ENCODE data around the gene CFB. TPM values are rescaled to one million over a fixed set of nuclear protein-coding genes. Genes with fewer than 3 reads are reported as not detected.

The CFB gene
- total and polyA plus RNA-seq, 4 donors, result 2,016 to 3,272 (median 3,140) TPM

DNA sequence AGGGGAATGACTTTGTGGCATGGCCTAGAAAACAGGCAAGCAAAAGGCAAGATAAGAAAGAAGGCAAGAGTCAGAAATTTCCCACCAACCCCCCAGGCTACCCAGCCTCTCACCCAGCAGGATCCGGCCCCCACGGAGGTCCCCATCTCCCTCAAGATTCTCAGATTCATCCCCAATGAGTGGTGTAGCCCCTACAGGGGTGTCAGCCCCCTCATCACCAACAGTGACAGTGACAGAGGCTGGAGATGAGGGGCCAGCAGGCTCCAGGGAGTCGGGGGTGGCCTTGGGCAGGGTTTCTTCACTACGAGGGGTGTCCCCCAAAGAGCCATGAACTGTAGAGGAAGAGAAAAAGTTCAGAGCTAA lies 49.4 kb upstream of the CFB start:
- no peak overlapping the region for H3K9ac ChIP-seq (ENCODE audit: low read depth in 1 of 2, low read length in 2 of 2)
- TF ChIP-seq MAX (IDR thresholded peaks at IDR 0.05), result no peak
- TF ChIP-seq HNF4G (IDR thresholded peaks at IDR 0.05), result no peak
- TF ChIP-seq REST (IDR thresholded peaks at IDR 0.05), result no peak
- no peak for TF ChIP-seq ZBTB33 (IDR thresholded peaks at IDR 0.05)
- TF ChIP-seq ATF3 (IDR thresholded peaks at IDR 0.05), result no peak
- TF ChIP-seq HNF4A (conservative IDR thresholded peaks at IDR 0.05), result no peak
- no peak for TF ChIP-seq YY1 (IDR thresholded peaks at IDR 0.05)
- TF ChIP-seq RAD21 (IDR thresholded peaks at IDR 0.05), result no peak
- TF ChIP-seq SP1 (IDR thresholded peaks at IDR 0.05), result no peak
- TF ChIP-seq FOXA2 (IDR thresholded peaks at IDR 0.05), result no peak
- TF ChIP-seq JUND (IDR thresholded peaks at IDR 0.05), result no peak
- no peak for TF ChIP-seq CTCF (IDR thresholded peaks at IDR 0.05; ENCODE audit: low read depth, low read length, missing input control)
- TF ChIP-seq GABPA (IDR thresholded peaks at IDR 0.05 in 1 of 2, conservative IDR thresholded peaks at IDR 0.05 in 1 of 2), result no peak
- peak overlapping the region; percentile 36 to 54 for H3K27ac ChIP-seq (ENCODE audit: low read depth in 1 of 2, low read length in 2 of 2)
- no peaks in the 10 kb centered on the region for H3K27me3 ChIP-seq (ENCODE audit: control insufficient read depth in 4 of 4, insufficient read depth in 4 of 4, low read length in 3 of 4)
- peaks cover 10 to 36% (median 18%) of the 10 kb centered on the region in 4 donors for H3K4me1 ChIP-seq (ENCODE audit: control insufficient read depth in 4 of 4, insufficient read depth in 4 of 4, low read length in 3 of 4)
- H3K4me3 ChIP-seq (ENCODE audit: low read depth in 1 of 3, low read length in 3 of 3), result no peak overlapping the region
- no peaks in the 10 kb centered on the region for H3K9me3 ChIP-seq (ENCODE audit: control insufficient read depth in 4 of 4, low read length in 3 of 4)
- H3K36me3 ChIP-seq (ENCODE audit: control insufficient read depth in 4 of 4, insufficient read depth in 3 of 4, low read depth in 1 of 4, low read length in 3 of 4), result peaks cover 0 to 20% (median 10%) of the 10 kb centered on the region in 4 donors
- no peak for DNase-seq (ENCODE audit: low spot score)
- 68% methylated on average over 4 of the region's 4 CpGs for WGBS

DNA sequence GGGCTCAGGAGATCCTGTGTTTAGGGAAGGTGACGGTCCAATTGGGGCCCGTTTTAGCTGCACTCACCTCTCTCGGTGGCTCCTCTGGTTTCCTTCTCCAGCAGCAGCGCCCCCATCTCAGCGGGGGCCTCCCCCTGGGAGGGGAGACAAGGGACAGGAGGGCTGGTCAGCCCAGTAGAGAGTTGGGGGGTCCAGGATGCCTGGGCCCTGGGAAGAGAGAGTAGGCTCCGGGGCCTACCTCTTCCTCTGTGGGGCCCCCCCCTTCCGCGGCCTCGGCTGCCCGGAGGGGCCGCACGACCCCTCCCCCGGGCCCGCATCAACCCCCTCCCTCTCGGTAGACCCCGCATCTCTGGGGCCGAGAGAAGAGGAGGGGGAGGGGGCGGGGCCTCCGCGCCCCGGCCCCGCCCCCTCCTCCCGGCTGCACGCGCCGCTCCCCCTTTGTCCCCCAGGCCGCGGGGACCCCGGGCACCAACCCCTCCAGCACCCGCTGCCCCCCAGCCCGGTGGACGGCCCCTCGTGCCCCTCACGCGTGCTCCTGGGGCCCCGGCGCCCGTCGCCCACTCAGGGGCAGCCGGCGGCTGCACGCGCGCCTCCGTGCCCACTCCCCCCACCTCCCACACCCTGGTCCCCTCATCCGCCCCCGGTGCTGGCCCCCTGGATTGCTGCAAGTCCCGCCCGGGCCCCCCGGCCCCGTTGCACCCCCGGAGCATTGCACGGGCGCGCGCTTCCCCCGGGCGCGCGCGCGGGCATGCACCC lies 48.9 kb upstream of the CFB start:
- Histone ChIP-seq H3K27me3 (ENCODE audit: control insufficient read depth in 4 of 4, insufficient read depth in 4 of 4, low read length in 3 of 4) (no peaks in the 10 kb centered on the region), H3K9ac (ENCODE audit: low read depth in 1 of 2, low read length in 2 of 2) (no peak overlapping the region), H3K36me3 (ENCODE audit: control insufficient read depth in 4 of 4, insufficient read depth in 3 of 4, low read depth in 1 of 4, low read length in 3 of 4) (peaks cover 0 to 17% (median 7%) of the 10 kb centered on the region in 4 donors), H3K4me3 (ENCODE audit: low read depth in 1 of 3, low read length in 3 of 3) (peak overlapping the region in 2 of 3 donors; percentile 46 to 94), H3K4me1 (ENCODE audit: control insufficient read depth in 4 of 4, insufficient read depth in 4 of 4, low read length in 3 of 4) (peaks cover 10 to 36% (median 18%) of the 10 kb centered on the region in 4 donors), H3K27ac (ENCODE audit: low read depth in 1 of 2, low read length in 2 of 2) (peak overlapping the region; percentile 36 to 54), H3K9me3 (ENCODE audit: control insufficient read depth in 4 of 4, low read length in 3 of 4) (no peaks in the 10 kb centered on the region)
- TF ChIP-seq FOXA2 (IDR thresholded peaks at IDR 0.05) (no peak), NR2F2 (IDR thresholded peaks at IDR 0.05) (no peak), JUND (IDR thresholded peaks at IDR 0.05) (no peak), ZBTB33 (IDR thresholded peaks at IDR 0.05) (no peak), YY1 (IDR thresholded peaks at IDR 0.05) (no peak), HNF4G (IDR thresholded peaks at IDR 0.05) (no peak), REST (IDR thresholded peaks at IDR 0.05) (no peak), FOXA1 (IDR thresholded peaks at IDR 0.05) (no peak), SP1 (IDR thresholded peaks at IDR 0.05) (no peak), ATF3 (IDR thresholded peaks at IDR 0.05) (no peak), MAX (IDR thresholded peaks at IDR 0.05) (no peak)
- 5% methylated on average over 57 of the region's 62 CpGs for WGBS
- no peak for DNase-seq (ENCODE audit: low spot score)
